Activated CD4-positive, CD25-positive, alpha-beta regulatory T cell (primary cell): Measurements from ENCODE around the gene MIER2.

Experiments used
- DNase-seq, 4 experiments: peaks; one replicate each; lab custom pipeline; 2025; lab: John Stamatoyannopoulos, UW

Gene MIER2

GRCh38 chr19:307111-307531, 37.5 kb downstream of the MIER2 start:
- no peak for DNase-seq

- no peak for DNase-seq
These were observed 38.3 kb downstream of the MIER2 start for GRCh38 chr19:306151-306900.

- no peak for DNase-seq
These were observed 39.1 kb downstream of the MIER2 start for GRCh38 chr19:305240-306150.

GRCh38 chr19:296476-297225, 47.9 kb downstream of the MIER2 start:
- DNase-seq = no peak

- DNase-seq = no peak
These were observed 48.8 kb downstream of the MIER2 start for GRCh38 chr19:295687-296370.

GRCh38 chr19:294946-295686, 49.5 kb downstream of the MIER2 start:
- peak; percentile 13 to 24 (median 16) for DNase-seq

GRCh38 chr19:294341-294945, 50.2 kb downstream of the MIER2 start:
- no peak for DNase-seq

GRCh38 chr19:293436-294110, 51.0 kb downstream of the MIER2 start:
- no peak for DNase-seq

GRCh38 chr19:292951-293350, 51.6 kb downstream of the MIER2 start:
- no peak for DNase-seq

DNA sequence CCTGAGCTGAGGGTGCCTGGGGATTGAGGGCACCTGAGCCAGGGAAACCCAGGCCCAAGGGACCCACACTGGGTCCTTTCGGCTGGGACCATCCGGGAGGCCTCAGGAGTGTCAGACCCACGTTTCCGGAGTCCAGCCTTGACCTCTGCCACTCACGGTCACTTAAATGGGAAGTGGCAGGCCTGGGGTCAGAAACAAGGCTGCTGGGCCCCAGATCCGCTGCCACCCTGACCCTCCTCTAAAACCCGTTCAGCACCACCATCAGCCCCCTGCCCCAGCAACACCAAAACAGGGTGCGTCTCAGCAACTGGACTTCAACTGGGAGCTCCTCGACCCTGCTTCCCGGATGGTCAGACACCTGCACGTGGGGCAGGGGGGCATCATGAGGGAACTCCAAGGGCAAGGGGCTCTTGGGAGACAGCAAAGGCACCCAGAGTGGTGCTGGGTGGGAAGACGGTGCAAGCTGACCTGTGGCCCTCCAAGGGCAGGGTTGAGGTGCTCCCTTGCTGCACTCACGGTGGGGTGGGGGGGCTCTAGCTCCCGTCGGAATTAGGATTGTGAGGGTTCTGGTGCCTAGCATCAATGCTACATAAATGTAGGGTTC, 52.2 kb downstream of the MIER2 start:
- no peak for DNase-seq

DNA sequence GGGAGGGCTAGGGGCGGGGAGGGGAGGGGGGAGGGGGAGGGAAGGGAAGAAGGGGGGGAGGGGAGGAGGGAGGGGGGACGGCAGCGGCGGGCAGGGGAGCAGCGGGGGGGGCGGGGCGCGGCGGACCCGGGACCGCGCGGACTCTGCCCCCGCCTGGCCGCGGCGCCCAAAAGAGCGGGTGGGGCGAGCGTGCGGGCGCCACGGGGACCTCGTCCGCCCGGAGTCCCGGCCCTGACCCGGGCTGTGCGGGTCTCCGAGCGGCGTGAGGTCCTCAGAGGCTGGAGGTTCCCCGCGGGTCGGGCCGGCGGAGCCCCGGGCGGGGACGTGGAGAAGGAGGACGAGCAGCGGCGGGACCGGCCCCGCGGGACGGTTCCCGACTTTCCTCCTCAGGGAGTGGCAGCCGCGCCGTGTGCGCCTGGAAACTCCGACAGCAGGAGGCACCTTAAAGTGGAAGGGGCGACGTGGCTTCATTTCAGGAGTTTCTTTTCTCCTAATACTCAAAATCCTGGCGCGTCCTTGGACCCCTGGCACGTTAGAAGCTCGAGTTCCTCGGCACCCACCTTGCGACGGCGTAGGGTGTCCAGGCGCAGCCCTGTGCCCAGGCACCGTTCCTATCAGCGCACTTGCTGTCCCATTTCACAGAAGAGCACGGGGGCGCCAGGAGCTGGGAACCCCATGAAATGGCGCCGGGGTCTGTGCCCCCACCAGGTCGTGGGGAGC, 52.9 kb downstream of the MIER2 start:
- DNase-seq = no peak

DNA sequence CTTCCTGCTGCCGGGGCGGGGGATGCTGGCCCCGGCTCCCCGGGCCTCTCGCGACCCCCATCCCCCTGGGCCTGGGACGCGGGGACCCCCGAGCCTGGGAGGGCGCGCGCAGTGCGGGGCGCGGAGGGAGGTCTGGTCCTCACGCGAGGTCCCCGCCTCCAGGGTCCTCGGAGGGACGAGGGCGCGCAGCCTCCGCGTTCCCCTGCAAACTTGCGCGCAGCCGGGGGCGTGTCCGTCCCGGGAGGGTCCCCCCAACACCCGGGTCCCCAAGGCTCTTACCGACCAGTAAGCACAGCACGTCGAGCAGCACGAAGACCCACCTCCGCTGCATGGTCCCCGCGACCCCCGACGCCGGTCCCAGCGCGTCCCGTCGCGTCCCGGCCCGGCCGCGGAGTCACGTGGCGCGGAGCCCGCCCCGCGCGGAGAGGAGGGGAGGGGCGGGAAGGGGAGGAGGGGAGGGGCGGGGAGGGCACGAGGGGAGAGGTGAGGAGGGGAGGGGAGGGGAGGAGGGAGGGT, 53.5 kb downstream of the MIER2 start, which contains the start of gene PLPP2:
TSS of gene PLPP2 (minus strand) at position 398 of the 516 bp plus-strand sequence. CDS start at position 331, 67 bp downstream.
- DNase-seq = no peak

- peak in 1 of 4 experiments; percentile 15 for DNase-seq
These were observed 54.1 kb downstream of the MIER2 start for GRCh38 chr19:290372-291005.

- no peak for DNase-seq
These were observed 54.8 kb downstream of the MIER2 start for GRCh38 chr19:289651-290371.

- no peak for DNase-seq
These were observed 55.7 kb downstream of the MIER2 start for GRCh38 chr19:288911-289310.

DNA sequence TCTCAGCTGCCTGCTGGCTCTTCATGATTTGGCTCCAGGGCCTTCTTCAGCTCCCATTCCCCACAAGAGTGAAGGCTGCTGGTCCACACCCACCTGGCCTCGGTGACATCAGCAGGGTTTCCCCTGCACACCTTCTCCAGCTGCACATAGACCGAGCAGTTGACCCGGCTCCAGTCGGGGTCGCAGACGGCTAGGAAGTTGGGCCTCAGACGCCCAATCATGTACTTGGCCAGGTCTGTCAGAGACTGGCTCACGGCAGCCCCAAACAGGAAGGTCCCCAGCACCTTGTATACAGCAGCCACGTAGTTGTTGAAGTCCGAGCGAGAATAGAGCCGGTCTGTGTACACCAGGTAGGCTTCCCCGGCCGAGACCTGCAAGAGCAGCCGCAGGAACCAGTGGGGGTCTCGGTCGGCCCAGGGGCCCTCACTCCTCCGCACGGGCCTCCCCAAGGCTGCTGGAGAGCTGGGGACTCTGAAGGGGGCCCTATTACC, 57.2 kb downstream of the MIER2 start:
- no peak for DNase-seq

GRCh38 chr19:283395-283794, 61.2 kb downstream of the MIER2 start:
- no peak for DNase-seq
